GM10248 (cell line): ENCODE data around the gene EFEMP1.

Source experiments
- CTCF ChIA-PET: fragments of 300-600 bp; sonication (Branson Sonifier 250); formaldehyde crosslinking; extraction: SDS; loops from one replicate; lab custom pipeline; 2021; ENCODE audit warnings: antibody characterized with exemption; lab: Yijun Ruan, JAX
- POLR2A ChIA-PET: fragments of 350-650 bp; sonication (Branson Sonifier 250); formaldehyde crosslinking; extraction: SDS; loops from one replicate; lab custom pipeline; 2020; ENCODE audit warnings: antibody characterized with exemption; lab: Yijun Ruan, JAX
- DNase-seq: peaks from one replicate; pipeline ENCODE4 v3.0.0; 2012; ENCODE audit errors: extremely low spot score
- CTCF ChIP-seq: IDR thresholded peaks from 2 replicates; pipeline ENCODE4 v1.5.1; 2012; ENCODE audit warnings: mild to moderate bottlenecking, low read depth; ENCODE audit errors: extremely low read depth, missing control alignments, control extremely low read depth

EFEMP1 gene

GRCh38 chr2:55824551-55825096 lies 99.0 kb downstream of the EFEMP1 start:
- DNase-seq: no peak
- ChIA-PET CTCF (no interaction called here), POLR2A (no interaction called here)
- no peak for TF ChIP-seq CTCF
